ENCODE results near the gene RAB12.
A peak's percentile ranks its signal among the peaks of the same experiment; 100 is the strongest.
"Not testable (repeated sequence)": the region's sequence is repeated elsewhere in the genome, so short reads cannot be mapped to it uniquely, and the experiment has no call there.

RAB12 gene

DNA sequence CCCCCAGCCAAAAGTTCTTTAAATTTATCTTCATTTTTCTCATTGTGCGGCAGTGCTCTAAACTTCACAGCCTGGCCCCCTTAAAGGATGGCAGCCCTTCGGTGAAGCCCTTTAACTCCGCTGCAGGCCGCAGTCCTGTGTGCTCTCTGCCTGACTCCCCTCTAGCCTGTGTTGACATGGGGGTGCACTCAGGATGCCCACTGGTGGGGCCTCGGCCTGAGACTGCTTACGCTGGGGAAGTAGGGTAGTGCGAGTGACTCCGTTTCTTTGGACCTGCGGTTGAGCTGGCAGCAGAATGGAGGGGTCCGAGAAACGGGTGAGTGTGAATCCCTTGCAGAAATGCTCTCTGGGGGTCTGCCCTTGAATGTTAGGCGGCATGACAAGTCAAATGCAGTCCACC is 5.6 kb downstream of the RAB12 start:
- DNase-seq = no peak

DNA sequence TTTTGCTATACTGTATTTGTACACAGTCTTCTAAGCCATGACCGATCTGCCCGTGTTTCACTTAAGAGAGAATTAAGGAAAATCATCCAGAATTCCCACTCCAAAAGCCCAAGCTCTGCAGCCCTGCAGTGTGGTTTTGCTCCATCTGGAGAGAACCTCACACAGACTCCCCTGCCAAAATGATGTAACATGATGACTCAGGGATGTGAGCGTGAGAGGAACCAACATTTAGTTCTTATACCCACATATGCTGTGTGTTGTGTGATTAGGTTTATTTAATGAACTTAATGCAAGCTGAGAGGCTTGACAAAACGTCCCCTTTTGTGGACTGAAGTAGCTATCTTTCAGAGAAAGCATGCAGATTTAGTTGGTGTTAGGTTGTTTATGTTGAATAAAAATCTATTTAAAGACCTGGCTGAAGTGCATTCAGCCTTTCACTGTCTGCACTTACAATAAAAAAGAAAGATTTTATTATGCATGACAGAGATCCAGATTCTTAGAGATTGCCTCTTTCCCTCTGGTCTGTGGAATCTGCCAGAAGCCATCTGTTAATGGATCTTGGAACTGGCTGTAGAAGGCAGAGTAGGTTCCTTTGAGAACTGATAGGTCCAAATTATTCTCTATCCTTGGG is 6.3 kb downstream of the RAB12 start:
- DNase-seq = peak; percentile 51 to 59

DNA sequence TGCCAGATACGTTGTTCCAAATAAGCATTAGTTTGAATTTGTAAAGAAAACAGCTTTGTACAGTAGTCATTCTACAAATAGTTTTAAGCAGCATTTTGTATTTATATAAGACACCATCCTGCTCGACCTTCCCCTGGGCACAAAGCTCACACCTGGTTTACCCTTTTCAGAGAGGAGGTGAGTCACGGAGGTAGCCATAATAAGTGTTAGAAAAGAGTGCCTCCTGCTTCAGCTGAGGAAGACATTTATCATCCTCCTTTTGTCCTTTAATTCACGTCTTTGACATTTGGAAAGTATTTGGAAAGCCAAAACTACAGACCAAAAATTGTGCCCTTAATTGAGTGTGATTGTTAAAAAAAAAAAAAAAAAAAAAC is 6.8 kb downstream of the RAB12 start:
- DNase-seq = no peak

DNA sequence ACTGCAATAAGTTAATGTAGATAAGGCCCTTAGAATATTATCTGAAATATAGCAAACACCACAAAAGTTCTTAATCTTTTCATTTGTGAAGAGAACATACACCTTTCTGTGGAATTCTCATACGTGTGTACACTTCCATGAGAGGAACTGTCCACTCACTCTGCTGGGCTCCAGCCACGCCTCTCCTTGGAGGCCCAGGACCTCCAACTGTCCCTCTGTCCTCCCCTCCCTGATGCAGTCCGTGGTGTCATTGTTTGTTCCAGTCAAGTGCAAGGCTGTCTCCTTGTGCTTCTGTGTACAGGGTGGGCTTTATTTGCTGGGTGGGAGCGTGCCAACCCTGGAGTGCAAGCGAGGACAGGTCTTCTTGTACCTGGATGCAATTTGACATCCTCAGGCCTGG is 8.7 kb downstream of the RAB12 start:
- DNase-seq = no peak

DNA sequence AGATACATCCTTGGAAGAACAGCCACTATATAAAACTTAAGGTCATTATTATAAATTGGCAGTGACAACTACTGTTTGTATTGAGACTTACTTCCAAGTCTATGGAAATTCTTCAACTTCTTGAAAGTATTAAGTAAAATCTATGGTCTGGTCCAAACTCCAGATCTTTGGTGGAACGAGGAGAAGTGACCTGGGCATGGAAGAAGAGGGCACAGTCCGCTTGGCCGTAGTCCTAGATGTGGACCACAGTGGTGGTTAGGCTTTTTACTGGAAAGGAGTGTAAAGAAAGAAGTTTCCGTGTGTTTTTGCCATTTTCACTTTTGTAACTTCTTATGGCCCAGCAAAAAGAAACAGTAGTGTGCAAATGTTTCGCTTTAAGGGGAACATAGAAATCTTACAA is 9.8 kb downstream of the RAB12 start:
- no peak for DNase-seq

DNA sequence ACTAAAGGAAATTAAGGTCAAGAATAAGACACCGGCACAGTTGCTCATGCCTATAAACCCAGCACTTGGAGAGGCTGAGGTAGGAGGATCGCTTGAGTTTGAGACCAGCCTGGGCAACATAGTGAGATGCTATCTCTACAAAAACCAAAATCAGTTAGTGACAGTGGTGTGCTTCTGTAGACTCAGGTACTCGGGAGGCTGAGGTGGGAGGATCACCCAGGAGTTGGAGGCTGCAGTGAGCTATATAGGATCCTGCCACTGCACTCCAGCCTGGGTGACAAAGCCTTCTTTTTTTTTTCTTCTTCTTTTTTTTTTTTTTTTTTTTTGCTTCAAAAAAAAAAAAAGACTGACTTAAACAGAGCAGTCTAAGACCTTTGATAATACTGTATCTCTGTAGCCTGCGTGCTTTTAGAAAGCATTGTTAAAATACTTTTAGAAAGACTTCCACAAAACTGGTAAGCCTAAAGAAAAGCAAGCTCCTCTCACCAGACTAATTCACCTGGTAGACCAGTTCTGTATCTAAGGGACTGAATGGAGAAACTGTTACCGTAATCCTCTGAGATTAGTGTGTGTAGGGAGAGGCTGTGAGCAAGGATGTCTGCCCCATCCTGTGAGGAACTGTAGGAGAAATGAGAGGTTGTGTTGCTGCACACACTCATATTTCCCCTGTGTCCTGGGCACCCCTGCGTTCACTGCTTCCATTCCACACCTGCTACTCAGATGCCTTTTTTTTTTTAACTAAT is 10.8 kb downstream of the RAB12 start:
- no peak for DNase-seq

DNA sequence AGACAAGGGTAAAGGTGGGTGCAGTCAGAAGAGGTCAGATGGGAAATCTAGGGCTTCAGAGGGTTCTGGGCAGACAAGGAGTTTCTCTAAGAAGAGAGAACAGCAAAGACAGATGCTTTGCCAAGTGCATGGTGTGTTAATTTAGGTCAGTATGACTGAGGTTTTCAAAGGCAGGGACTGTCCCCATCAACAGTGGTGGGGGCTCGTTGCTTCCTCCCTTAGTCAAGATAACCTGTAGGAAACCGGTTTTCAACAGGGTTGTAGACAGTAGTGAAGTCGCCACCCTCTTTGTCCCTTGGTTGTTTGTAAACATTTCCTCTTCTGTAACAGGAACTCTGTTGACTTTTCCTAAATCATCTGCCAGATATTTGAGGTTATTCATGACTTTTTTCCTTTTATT is 11.6 kb downstream of the RAB12 start:
- DNase-seq = no peak

DNA sequence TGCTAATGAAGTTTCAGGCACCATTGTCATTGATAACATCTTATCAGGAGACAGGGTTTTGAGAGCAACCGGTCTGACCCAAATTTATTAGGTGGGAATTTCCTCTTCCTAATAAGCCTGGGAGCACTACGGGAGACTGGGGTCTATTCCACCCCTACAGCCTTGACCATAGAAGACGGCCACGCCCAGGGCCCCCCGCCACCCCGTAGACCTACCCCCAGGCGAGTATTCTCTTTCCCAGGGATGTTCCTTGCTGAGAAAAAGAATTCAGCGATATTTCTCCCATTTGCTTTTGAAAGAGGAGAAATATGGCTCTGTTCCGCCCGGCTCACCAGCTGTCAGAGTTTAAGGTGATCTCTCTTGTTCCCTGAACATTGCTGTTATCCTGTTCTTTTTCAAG is 13.4 kb downstream of the RAB12 start:
- not testable (repeated sequence) for DNase-seq

DNA sequence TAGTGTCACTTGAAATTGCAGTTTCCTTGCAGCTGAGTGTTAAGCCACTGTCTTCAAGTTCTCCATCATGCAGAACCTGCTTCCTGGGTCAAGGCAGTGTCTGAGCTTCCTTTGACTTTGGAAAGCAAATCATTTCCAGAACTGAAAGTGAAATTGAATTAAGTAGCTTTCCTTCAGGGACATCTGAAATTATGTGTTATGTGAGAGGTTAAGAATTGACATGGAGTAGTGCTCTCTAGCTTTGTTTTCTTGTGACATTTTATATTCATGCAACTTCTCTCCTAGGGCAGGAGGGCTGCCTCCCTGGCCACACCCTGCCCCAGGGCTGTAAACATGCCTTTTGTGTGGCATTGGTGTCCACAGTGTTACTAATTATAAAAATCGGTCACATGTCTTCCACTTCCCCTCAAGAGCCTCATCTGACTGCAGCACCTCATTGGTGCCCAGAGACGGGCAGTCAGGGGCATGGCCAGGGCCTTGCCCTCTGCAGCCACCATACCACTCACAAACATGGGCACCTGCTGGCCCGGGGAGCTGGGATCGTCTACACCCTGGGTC is 14.4 kb downstream of the RAB12 start:
- DNase-seq = peak in 1 of 2 experiments; percentile 7

DNA sequence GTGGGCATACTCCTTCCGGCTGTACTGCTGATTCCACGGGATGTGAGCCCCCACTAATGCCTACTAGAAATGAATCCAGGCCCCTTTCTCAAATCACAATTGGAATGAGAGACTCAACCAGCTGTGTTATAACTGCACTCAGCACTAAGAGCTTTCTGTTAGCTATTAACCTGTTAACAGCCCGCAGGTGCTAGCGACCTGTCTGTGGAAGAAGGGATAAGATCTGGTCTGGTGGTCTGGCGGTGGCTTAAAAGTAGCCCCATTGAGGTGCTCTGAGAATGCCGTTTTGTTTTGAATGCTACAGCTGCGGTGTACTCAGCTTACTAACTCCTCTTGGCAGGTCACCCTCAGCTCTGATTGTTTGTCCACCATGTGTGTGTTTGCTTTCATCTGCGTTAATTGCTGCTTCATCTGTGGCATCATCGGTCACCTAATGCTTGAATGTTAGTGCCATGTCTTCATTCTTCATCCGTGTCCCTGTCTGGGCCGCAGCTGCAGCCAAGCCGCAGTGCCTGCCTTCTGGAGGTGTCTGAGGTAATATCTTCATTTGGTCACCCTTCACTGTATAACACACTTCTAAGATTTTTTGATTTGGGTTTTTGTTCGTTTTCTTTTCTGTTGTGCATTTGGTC is 16.3 kb downstream of the RAB12 start:
- DNase-seq = no peak

DNA sequence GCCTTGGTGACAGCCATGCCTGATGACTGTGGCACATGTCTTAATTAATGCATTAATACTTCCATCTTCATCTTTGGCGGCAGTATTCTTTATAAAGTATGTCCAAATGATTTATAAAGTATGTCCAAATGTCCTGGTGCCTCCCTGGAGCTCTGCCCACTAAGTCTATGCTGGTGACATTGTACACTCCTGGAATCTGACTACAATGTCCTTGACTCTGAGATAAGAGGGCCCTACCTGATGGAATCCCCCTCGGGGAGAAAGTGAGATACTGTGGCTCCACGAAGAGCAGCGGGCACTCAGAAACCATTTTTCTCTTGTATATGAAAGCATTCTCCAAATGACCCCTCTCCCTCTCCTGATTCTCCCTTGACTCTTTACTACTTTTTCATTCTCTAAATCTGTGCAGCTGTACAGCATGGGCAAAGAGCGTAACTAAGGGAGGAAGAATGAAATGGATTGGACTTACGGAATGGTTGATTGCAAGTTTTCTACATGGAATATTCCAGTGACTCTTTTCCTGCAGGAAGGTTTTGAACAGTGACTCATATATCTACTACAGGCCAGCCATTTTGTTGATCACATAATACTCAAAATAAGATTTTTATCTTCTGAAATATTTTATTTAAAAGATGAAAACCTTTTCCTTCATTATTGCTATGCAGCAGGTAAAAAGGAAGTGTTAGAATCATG is 17.3 kb downstream of the RAB12 start:
- no peak for DNase-seq

DNA sequence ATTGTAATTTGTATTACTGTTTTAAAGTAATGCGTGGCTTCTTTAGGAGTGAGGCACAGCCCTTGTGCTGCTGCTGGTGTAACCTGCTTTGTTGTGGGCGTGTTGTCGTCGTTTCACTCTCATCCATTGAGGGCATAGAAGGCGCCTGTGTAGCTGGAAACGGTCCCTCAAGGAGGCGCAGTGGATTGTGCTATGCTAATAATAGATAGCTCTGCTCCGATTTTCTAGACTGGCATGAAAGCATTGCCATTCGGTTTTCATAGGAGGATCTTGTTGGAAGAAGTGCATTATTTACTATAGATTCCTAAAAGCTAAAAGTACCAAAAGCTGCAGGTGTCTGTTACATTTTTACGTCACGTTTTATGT is 17.9 kb downstream of the RAB12 start:
- DNase-seq = no peak

DNA sequence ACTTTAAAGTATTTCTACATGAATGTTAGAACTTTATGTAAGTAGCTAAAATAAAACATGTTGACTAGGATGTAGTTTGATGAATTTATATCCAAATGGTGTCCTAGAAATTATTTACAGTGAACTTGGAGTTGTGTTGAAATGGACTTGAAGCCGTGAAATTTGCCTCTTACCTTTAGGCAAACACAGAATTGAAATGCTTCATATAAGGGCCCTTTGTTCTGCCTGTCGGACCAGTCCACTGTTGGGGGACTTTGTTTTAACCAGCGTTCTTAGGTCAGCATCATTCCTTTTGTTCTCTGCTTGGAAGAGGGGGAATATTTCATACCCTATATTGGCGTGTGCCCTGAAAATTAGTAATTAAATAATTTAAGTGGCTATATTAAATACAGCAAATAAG is 18.3 kb downstream of the RAB12 start:
- DNase-seq = no peak

DNA sequence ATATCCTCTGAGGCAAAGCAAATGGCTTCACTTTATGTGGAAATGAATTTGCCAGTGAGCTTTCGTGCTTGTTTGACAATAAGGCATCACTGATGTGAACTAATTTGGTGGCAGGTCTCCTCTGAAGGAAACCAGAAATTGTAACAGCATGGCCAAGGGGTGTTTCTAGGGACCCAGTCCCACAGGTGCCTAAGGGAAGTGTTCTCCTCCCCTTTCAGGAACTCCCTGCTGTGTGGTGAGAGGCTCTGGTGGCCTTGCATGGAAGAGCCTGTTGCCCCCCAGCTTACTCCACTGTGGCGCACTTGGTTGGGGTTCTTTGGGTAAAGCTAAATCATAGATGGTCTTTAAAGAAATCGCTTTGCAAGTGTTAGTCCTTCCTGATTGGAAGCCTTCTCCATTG is 20.4 kb downstream of the RAB12 start:
- DNase-seq = no peak

DNA sequence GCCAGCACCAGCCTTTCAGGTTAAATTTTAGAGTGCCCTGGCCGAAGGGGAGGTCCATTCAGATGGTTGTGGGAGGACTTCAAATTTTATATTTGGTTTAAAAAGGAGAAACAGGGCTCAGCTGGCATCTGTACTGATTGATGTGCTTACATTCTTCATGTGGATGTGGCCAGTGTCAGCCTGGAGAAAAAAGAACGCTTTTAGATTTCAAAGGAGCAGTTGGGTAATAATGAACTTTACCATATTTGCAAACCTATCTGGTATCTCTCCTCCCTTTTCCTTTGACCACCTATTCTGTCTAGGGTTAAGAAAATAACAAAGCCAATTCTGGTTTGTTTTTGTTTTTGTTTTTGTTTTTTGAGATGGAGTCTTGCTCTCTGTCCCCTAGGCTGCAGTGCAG is 21.3 kb downstream of the RAB12 start:
- DNase-seq = no peak

DNA sequence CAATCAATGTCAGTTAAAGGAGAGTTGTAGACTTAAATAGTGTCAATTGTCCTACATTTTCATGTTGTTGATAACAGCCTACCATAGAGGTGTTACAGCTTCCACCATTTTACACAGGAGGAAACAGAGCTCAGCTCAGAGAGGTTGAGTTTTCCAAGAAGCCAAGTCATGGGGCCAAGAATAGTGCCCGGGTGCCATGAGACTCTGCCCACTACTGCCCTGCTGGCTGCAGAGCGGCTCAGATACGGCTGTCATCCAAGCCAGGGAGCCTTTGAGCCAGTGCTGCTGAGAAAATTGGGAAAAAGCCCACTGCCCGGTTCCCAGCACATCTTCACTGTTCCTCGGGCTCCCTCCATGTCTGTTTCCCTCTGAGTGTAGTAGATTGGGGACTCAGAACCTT is 22.0 kb downstream of the RAB12 start:
- DNase-seq = no peak

DNA sequence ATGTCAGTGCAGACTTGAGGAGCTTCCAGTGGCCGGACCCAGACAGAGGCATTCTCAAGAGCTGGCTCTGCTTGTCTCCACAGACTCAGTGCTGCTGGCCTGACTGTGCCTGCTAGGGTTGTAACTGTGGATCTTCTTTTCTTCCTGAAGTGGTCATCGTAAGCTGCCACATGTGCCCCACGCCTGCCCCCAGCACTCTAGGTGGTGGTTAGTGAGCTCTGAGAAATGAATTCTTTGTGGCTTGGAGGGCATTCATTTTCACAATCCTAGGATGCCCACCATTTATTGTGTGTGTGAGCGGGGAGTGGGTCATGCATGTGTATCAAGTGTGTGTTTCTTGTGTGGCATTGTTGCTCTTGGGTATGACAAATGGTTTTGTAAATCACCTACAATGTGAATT is 23.1 kb downstream of the RAB12 start:
- no peak for DNase-seq

DNA sequence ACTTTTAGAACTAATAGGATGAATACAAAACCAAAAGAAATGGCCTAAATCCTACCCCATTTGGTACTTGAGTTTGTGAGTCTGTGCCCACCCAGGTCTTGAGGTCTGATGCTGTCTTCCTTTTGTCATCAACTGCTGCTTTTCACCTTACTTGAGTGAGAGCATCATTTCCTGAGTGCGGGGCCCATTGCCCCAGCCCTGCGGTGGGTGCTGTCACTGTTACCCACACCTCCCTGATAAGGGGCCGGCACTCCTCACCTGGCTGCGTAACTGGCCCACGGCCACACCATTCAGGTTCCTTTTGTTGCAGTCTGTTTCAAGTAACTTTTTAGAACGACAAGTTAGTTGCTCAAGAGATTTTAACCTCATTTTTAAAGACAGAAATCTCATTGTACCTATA is 25.3 kb downstream of the RAB12 start:
- no peak for DNase-seq

DNA sequence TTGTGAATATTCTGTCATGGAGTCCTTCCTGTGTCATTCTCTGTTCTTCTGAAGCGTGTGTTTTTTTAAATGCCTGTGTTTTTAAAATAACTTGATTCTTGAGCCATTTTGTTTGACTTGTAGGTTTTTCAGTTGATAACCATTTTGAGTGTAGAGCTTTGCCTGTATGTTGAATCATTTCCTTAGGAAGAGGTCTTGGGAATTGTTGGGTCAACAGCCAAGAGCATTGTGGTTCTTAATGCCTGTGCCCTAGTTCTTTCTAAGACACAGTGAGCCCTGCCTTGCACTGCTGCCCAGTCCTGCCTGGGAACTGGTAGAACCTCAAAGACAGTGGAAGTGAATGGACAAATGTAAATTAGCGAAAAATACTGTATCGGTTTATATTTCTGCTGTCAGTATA is 25.9 kb downstream of the RAB12 start:
- DNase-seq = no peak

DNA sequence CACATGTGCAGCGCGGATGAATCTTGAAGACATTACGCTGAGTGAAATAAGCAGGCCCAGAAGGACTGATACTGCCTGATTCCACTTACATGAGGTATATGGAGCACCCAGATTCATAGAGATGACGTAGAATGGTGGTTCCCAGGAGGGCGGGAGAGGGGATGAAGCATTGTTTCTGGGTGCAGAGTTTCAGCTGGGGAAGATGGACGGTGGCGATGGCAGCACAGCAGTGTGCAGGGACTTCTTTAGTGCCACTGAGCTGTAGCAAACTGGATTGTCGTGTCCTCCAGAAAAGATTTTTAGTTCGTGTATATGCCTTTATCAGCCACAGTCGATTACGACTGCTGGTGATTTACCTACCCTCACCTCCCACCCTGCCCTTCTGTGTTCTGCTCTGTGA is 30.5 kb downstream of the RAB12 start:
- DNase-seq = no peak

DNA sequence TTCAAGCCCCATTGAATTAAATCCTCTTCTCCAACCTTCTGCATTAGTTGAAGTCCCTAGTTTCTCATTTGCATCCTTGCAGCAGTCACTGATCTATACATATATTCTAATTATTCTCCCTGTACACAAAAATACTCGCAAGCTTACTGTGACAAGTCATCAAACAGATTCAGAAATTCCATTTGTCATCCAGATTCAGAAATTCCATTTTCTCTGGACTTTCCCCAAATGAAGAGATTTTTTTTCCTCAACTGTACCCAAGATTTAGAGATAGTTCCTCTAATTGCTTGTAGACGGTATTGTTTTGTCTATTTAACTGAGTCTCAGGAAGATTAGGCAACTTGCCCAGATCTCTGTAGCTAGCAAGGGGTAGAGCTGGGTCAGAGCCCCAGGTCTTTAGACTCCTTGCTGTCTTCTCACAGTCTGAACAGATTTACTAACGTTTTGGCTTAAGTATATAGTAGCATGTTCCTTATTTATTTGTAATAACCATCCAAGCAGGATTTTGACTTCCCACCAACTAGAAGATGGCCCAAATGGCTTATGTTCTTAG is 34.2 kb downstream of the RAB12 start:
- DNase-seq = no peak

DNA sequence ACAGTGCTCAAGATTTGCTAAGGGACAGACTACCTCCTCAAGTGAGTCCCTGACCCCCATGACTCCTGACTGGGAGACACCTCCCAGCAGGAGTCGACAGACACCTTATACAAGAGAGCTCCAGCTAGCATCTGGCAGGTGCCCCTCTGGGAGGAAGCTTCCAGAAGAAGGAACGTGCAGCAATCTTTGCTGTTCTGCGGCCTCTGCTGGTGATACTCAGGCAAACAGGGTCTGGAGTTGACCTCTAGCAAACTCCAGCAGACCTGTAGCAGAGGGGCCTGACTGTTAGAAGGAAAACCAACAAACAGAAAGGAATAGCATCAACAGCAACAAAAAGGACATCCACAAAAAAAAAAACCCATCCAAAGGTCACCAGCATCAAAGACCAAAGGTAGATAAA is 38.1 kb downstream of the RAB12 start:
- not testable (repeated sequence) for DNase-seq

Data from Kasumi-1 (cell line).